IMR-90 (cell line): ENCODE measurements around the gene ETFA. TPM values are rescaled to one million over a fixed set of nuclear protein-coding genes. Genes with fewer than 3 reads are reported as not detected.
A peak's percentile ranks its signal among the peaks of the same experiment; 100 is the strongest.

Experiments used
- ATAC-seq: fragments of 200-7000 bp; cut with Tn5 transposase; 2 replicates; pipeline ENCODE4 v1.9.1; 2020; ENCODE audit warnings: low read depth, mild to moderate bottlenecking, moderate library complexity
- BruUV-seq: library from RNA; stranded (reverse); fragments of 400-500 nt; replicated peaks from 2 replicates; lab custom pipeline; 2021; lab: Mats Ljungman, UMichigan
- CTCF ChIA-PET: fragments of 300-600 bp; formaldehyde crosslinking; extraction: SDS; loops from one replicate; lab custom pipeline; 2021; ENCODE audit warnings: antibody characterized with exemption; lab: Yijun Ruan, JAX
- POLR2A ChIA-PET: fragments of 300-600 bp; sonication (Branson Sonifier 250); formaldehyde crosslinking; loops from one replicate; lab custom pipeline; 2022; ENCODE audit warnings: antibody characterized with exemption; ENCODE audit not compliant: unreplicated experiment; lab: Charles Lee
- DNase-seq: peaks from one replicate; pipeline ENCODE4 v3.0.0; 2013
- H2AFZ ChIP-seq: replicated peaks from 2 replicates; pipeline ENCODE3; 2013; ENCODE audit warnings: low read length, mild to moderate bottlenecking; ENCODE audit not compliant: poor library complexity
- H2AK5ac ChIP-seq: 2 replicates; pipeline ENCODE4 v1.6.1; 2013; ENCODE audit warnings: low read depth, low read length, inconsistent platforms
- H2AK9ac ChIP-seq: replicated peaks from 2 replicates; pipeline ENCODE3; 2013; ENCODE audit warnings: mild to moderate bottlenecking, low read depth, low read length, moderate library complexity; ENCODE audit not compliant: poor library complexity
- H2BK120ac ChIP-seq: 2 replicates; pipeline ENCODE4 v1.6.1; 2013; ENCODE audit warnings: low read depth, low read length, inconsistent platforms
- H2BK15ac ChIP-seq: 3 replicates; pipeline ENCODE4 v1.6.1; 2013; ENCODE audit warnings: low read depth, low read length, inconsistent platforms
- H2BK20ac ChIP-seq: 2 replicates; pipeline ENCODE4 v1.6.1; 2013; ENCODE audit warnings: low read depth, mild to moderate bottlenecking, inconsistent platforms, low read length, moderate library complexity
- H2BK5ac ChIP-seq: 2 replicates; pipeline ENCODE4 v1.6.1; 2013; ENCODE audit warnings: mild to moderate bottlenecking, low read depth, low read length, inconsistent platforms; ENCODE audit not compliant: poor library complexity, severe bottlenecking
- H3K14ac ChIP-seq: replicated peaks from 2 replicates; pipeline ENCODE4 v1.6.1; 2013; ENCODE audit warnings: low read depth, low read length, inconsistent platforms
- H3K18ac ChIP-seq: 2 replicates; pipeline ENCODE4 v1.6.1; 2013; ENCODE audit warnings: low read depth, low read length, control low read depth
- H3K23ac ChIP-seq: 2 replicates; pipeline ENCODE4 v1.6.1; 2013; ENCODE audit warnings: low read depth, low read length, inconsistent platforms
- H3K27ac ChIP-seq: 2 replicates; pipeline ENCODE4 v1.5.1; 2013; ENCODE audit warnings: mild to moderate bottlenecking, control low read depth, low read length; ENCODE audit not compliant: insufficient read depth
- H3K27me3 ChIP-seq: 2 replicates; pipeline ENCODE4 v1.6.1; 2013; ENCODE audit warnings: low read length; ENCODE audit not compliant: control insufficient read depth, insufficient read depth
- H3K36me3 ChIP-seq: 2 replicates; pipeline ENCODE4 v1.6.1; 2013; ENCODE audit warnings: low read length, mixed read lengths; ENCODE audit not compliant: control insufficient read depth, insufficient read depth
- H3K4ac ChIP-seq: 2 replicates; pipeline ENCODE4 v1.6.1; 2013; ENCODE audit warnings: low read depth, low read length, inconsistent platforms
- H3K4me1 ChIP-seq: 2 replicates; pipeline ENCODE4 v1.6.1; 2013; ENCODE audit warnings: low read length, mixed read lengths; ENCODE audit not compliant: control insufficient read depth, insufficient read depth
- H3K4me2 ChIP-seq: 2 replicates; pipeline ENCODE4 v1.6.1; 2013; ENCODE audit warnings: low read depth, mild to moderate bottlenecking, control low read depth, low read length, moderate library complexity
- H3K4me3 ChIP-seq: 2 replicates; pipeline ENCODE4 v1.5.1; 2013; ENCODE audit warnings: low read depth, mild to moderate bottlenecking, control low read depth, low read length, moderate library complexity; ENCODE audit not compliant: insufficient read depth
- H3K56ac ChIP-seq: 2 replicates; pipeline ENCODE4 v1.6.1; 2013; ENCODE audit warnings: low read length, inconsistent platforms; ENCODE audit not compliant: insufficient read depth; ENCODE audit errors: extremely low read depth
- H3K79me1 ChIP-seq, 2 experiments: 2 replicates each; pipeline ENCODE4 v1.6.1; 2013; ENCODE audit warnings: low read length in 2 of 2, inconsistent platforms in 1 of 2, low read depth in 1 of 2
- H3K9ac ChIP-seq: 2 replicates; pipeline ENCODE4 v1.6.1; 2013; ENCODE audit warnings: low read depth, low read length, control low read depth
- H3K9me1 ChIP-seq: 2 replicates; pipeline ENCODE4 v1.6.1; 2013; ENCODE audit warnings: low read length, inconsistent platforms; ENCODE audit not compliant: insufficient read depth
- H3K9me3 ChIP-seq: 2 replicates; pipeline ENCODE4 v1.6.1; 2013; ENCODE audit warnings: low read length; ENCODE audit not compliant: control insufficient read depth, insufficient read depth
- H4K20me1 ChIP-seq: 2 replicates; pipeline ENCODE4 v1.6.1; 2013; ENCODE audit warnings: low read length, inconsistent platforms; ENCODE audit not compliant: insufficient read depth
- H4K5ac ChIP-seq: 2 replicates; pipeline ENCODE4 v1.6.1; 2013; ENCODE audit warnings: mild to moderate bottlenecking, low read depth, low read length, control low read depth
- H4K8ac ChIP-seq, 2 experiments: 2 replicates each; pipeline ENCODE4 v1.6.1; 2013; ENCODE audit warnings: low read depth in 2 of 2, low read length in 2 of 2, control low read depth in 1 of 2, inconsistent platforms in 1 of 2
- H4K91ac ChIP-seq: 2 replicates; pipeline ENCODE4 v1.6.1; 2013; ENCODE audit warnings: low read depth, low read length, inconsistent platforms; ENCODE audit not compliant: insufficient read depth
- CEBPB ChIP-seq: IDR thresholded peaks from 2 replicates; pipeline ENCODE4 v1.6.1; 2012; ENCODE audit warnings: low read depth, low read length, improper control_type of control experiment
- CHD1 ChIP-seq: IDR thresholded peaks from 2 replicates; pipeline ENCODE4 v1.6.1; 2012; ENCODE audit warnings: low read depth, low read length, improper control_type of control experiment
- CTCF ChIP-seq: conservative IDR thresholded peaks from 2 replicates; pipeline ENCODE4 v1.5.1; 2012; ENCODE audit warnings: mild to moderate bottlenecking, low read depth, low read length, improper control_type of control experiment
- FOS ChIP-seq: fragments of 150-350 bp; IDR thresholded peaks from 2 replicates; pipeline ENCODE4 v1.6.1; 2016; ENCODE audit warnings: low read depth, low read length
- MAFK ChIP-seq: IDR thresholded peaks from 2 replicates; pipeline ENCODE4 v1.6.1; 2012; ENCODE audit warnings: low read depth, low read length, improper control_type of control experiment
- MXI1 ChIP-seq: IDR thresholded peaks from 2 replicates; pipeline ENCODE4 v1.6.1; 2012; ENCODE audit warnings: low read depth, mild to moderate bottlenecking, low read length, moderate library complexity, borderline replicate concordance
- NFE2L2 ChIP-seq: fragments of 150-350 bp; IDR thresholded peaks from 2 replicates; pipeline ENCODE4 v1.6.1; 2016; ENCODE audit warnings: low read depth, mild to moderate bottlenecking, low read length
- POLR2A ChIP-seq: IDR thresholded peaks from 2 replicates; pipeline ENCODE4 v1.6.1; 2012; ENCODE audit warnings: mild to moderate bottlenecking, low read depth, low read length
- RAD21 ChIP-seq: IDR thresholded peaks from 2 replicates; pipeline ENCODE4 v1.6.1; 2012; ENCODE audit warnings: low read length, improper control_type of control experiment
- RCOR1 ChIP-seq: IDR thresholded peaks from 2 replicates; pipeline ENCODE4 v1.6.1; 2012; ENCODE audit warnings: mild to moderate bottlenecking, low read length, improper control_type of control experiment; ENCODE audit not compliant: insufficient replicate concordance
- RFX5 ChIP-seq: IDR thresholded peaks from 2 replicates; pipeline ENCODE4 v1.8.0; 2012; ENCODE audit warnings: low read depth, mild to moderate bottlenecking, low read length, moderate library complexity
- SMC3 ChIP-seq: fragments of 150-350 bp; IDR thresholded peaks from 2 replicates; pipeline ENCODE4 v1.6.1; 2016; ENCODE audit warnings: low read depth, mild to moderate bottlenecking, antibody characterized with exemption, low read length, moderate library complexity
- WGBS, 2 experiments: methylation state at CpG; one replicate each; pipeline versions ENCODE4 v1.1.5 to v1.1.7; 2013; ENCODE audit warnings: missing lambda C conversion rate in 2 of 2; ENCODE audit not compliant: insufficient read length in 1 of 2; ENCODE audit errors: extremely low coverage in 2 of 2; 5-methylcytosine and 5-hydroxymethylcytosine counted together
- dilution Hi-C: fragments of 300-500 bp; cut with HindIII; formaldehyde crosslinking; loops from one replicate; pipeline ENCODE4 v1.14.3; 2018; ENCODE audit warnings: low sequenced_read_pairs; ENCODE audit not compliant: unreplicated experiment
- in situ Hi-C: fragments of 300-500 bp; cut with MboI; formaldehyde crosslinking; loops from 3 replicates; pipeline ENCODE4 v1.14.3; 2019; ENCODE audit warnings: low sequenced_read_pairs, inconsistent platforms, mixed read lengths
- intact Hi-C: fragments of 100-400 bp; cut with micrococcal nuclease; formaldehyde crosslinking; loops from 2 replicates; pipeline ENCODE4 v1.10.0; 2022
- polyA plus RNA-seq, 3 experiments: library from polyadenylated mRNA; depleted of rRNA; stranded (reverse); fragments of >200 nt; gene quantifications; 2 replicates each; pipeline ENCODE4 v1.2.3, GENCODE V29; 2012; ENCODE audit warnings: low replicate concordance in 1 of 3
- total RNA-seq: library from RNA; depleted of rRNA; stranded (reverse); fragments of >200 nt; gene quantifications from 2 replicates; pipeline ENCODE4 v1.2.3, GENCODE V29; 2012

The ETFA gene
- total and polyA plus RNA-seq, 2 of the 4 experiments (the other 2 are of a cell fraction): 115 to 172 TPM

GRCh38 chr15:76274226-76274625 lies 37.0 kb downstream of the ETFA start:
- no peak overlapping the region for H3K4me2 ChIP-seq
- H3K9me1 ChIP-seq: peaks cover 3% of the 10 kb centered on the region; the same call in 1 of the 2 replicates
- H3K14ac ChIP-seq: no peak overlapping the region
- H3K9ac ChIP-seq: no peak overlapping the region
- no peaks in the 10 kb centered on the region for H4K20me1 ChIP-seq
- no peak for TF ChIP-seq SMC3
- no peak for TF ChIP-seq RFX5
- no peak for TF ChIP-seq MAFK
- TF ChIP-seq CHD1: no peak
- no peak for TF ChIP-seq RCOR1
- no peak for TF ChIP-seq CTCF
- no peak for TF ChIP-seq RAD21
- TF ChIP-seq NFE2L2: no peak
- TF ChIP-seq FOS: no peak
- TF ChIP-seq POLR2A: no peak
- no peak for TF ChIP-seq CEBPB
- no peak for TF ChIP-seq MXI1
- no peak overlapping the region for H2AK9ac ChIP-seq
- no peak overlapping the region for H2BK15ac ChIP-seq
- H3K56ac ChIP-seq: no peak overlapping the region
- ATAC-seq (no peak), DNase-seq (peak; percentile 37)
- H4K8ac ChIP-seq: no peak overlapping the region
- no peak overlapping the region for H2AFZ ChIP-seq
- H3K4ac ChIP-seq: no peak overlapping the region
- no peak overlapping the region for H3K23ac ChIP-seq
- dilution Hi-C loops: no loop called here
- CTCF ChIA-PET: no interaction called here
- POLR2A ChIA-PET: no interaction called here
- no CpG with 5 or more reads among the region's 2 CpGs for WGBS, 2 experiments
- no peak overlapping the region for H4K5ac ChIP-seq
- no peak overlapping the region for H3K18ac ChIP-seq
- no peaks in the 10 kb centered on the region for H3K27me3 ChIP-seq
- peaks cover 17% of the 10 kb centered on the region for H3K36me3 ChIP-seq
- no peaks in the 10 kb centered on the region for H3K4me1 ChIP-seq
- in situ Hi-C loops: no loop called here
- H2AK5ac ChIP-seq: no peak overlapping the region
- H4K91ac ChIP-seq: no peak overlapping the region
- H3K79me1 ChIP-seq: peaks cover 3 to 4% of the 10 kb centered on the region in 2 experiments; a peak in 2 of 4 replicates
- no peak overlapping the region for H3K27ac ChIP-seq
- no peak overlapping the region for H3K4me3 ChIP-seq
- no peaks in the 10 kb centered on the region for H3K9me3 ChIP-seq
- BruUV-seq: no TSS peak
- H2BK5ac ChIP-seq: no peak overlapping the region
- intact Hi-C loops: no loop called here
- no peak overlapping the region for H2BK20ac ChIP-seq
- H2BK120ac ChIP-seq: no peak overlapping the region
